HG03108 (cell line): ENCODE results near the gene HOXA10.

Experiments
- ATAC-seq: cut with Tn5 transposase; IDR thresholded peaks from one replicate; pipeline ENCODE4 v1.9.1; 2021; ENCODE audit warnings: moderate library complexity; ENCODE audit not compliant: unreplicated experiment

The HOXA10 gene

DNA sequence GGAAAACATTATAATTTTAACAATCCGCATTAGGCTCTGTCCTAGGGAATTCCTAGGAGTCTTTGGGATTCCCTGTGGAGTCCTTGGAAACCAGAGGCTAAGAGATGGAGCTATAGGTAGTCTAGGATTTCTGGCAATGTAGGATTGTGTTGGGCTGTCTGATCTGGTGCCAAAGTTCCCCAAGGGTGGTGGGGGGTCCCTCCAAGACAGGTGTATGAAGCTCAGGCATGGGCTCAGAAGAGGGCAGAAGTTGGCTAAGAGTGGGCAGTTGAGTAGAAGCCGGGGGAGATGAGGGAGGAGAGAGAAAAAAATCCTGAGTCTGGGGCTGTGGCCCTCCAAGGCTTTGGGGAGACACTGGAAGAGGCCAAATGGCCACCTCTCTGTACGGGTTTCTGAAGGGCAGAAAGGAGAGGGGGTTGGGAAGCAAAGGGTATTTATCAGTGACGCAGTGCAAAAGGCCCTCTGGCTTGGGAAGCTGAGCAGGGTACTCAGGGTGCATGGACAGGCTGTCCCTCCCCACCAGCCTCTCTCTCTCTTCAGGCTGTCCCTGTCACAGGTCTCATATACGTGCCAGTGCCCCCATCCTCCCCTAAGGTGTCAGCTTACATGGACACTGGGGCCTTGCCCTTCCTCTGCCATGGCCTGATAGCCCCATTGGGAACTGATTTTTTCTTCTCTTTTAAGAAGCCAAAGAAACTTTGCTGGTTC lies 27.5 kb downstream of the HOXA10 start:
- no peak for ATAC-seq

DNA sequence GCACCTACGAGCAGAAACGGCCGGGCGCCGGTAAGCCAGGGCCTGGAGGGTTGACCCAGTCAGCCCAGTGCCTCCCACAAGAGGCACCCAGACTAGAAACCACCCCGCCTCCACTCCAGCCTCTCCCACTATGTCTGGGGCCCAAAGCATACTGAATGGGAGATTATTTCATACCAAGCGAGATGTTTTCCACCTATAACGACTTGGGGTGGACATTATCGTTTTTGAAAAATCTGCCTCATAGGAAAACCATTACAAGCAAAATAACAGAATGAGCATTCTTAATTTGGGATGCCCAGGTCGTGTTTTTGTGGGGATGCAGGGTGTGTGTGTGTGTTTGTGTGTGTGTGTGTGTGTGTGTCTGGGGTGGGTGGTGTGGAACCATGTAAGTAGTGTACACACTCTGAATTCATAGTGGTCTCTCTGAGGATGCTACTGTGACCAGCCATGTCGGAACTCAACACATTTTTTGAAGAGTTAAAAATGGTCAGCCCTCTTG lies 28.2 kb downstream of the HOXA10 start:
- ATAC-seq: no peak

DNA sequence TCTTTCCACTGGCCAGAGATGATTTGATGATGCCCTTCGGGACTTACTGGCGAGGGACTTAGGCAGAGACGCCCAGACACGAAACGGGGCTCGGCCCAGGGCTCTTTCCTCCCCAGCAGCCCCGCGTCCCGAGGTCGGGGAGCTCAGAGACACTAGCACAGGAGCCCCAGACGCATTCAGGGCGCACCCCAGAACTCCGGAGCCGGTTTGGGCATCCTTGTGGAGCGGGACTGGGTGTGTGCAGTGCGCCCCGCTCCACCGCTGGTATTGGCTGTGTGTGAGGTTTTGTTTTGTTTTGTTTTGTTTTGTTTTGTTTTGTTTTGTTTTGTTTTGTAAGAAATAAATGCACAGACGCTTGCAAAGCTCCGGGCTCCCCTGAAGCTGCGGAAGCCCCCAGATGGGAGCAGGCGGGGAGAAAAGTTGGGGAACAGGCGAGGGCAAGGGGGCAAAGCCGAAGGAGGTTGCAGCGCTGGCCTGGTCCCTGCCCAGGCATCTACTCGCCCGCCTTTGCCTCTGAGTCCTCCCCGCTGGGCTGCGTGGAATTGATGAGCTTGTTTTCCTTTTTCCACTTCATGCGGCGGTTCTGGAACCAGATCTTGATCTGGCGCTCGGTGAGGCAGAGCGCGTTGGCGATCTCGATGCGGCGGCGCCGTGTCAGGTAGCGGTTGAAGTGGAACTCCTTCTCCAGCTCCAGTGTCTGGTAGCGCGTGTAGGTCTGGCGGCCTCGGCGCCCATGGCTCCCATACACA lies 28.8 kb downstream of the HOXA10 start:
- ATAC-seq: no peak

DNA sequence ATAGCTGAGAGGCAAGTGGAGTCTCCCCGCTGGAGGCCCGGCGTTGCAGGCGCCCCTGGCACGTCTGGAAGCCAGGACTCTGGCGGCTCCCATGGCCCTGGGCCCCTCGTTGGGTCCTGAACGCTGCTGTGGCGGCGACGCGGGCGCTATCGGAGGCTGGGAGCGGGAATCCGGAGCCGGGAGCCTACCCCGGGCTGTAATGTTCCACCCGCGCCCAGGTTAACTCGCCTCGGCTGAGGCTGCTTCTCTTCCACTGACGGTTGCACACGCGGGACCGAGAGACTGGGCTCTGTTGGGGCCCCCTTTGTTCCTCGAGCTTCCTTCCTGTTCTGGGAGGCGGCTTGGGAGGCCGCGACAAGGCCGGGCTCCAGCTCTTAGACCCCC lies 29.3 kb downstream of the HOXA10 start:
- ATAC-seq: no peak

DNA sequence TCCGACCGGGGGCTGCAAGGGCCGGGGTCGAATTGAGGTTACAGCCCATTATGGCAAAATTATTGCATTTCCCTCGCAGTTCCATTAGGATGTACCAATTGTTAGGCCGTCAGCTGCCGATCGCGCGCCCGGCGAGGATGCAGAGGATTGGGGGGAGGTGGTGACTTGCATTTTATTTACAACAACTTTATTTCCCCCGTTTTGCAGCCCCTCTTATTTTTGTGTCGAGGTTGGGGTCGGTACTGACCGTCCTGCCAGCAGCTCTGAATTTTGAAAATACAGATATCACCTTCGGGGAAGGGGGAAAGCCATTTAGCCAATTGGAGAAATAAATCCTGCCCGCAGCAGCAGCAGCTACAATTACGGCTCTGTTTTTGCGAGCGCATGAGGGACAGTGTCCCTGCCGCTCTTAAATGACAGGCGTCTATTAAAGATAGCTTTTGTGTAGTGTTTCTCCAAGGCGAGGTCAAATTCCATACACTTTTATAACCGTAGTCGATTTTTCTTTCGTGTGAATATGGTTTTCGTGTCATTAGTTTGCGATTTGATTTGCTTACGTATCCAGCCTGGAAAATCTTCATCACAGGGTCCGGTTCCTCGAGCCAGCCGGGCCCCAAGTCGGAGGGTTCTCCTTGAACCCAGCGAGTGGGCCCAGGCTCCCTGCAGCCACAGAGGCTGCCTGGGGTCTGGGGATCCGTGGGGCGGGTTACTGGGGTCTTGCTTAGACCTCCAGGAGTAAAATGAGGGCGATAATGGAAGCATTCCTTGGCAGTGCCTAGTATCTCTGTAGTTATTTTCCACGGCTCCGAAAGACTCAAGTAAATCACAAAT lies 30.0 kb downstream of the HOXA10 start:
- no peak for ATAC-seq

DNA sequence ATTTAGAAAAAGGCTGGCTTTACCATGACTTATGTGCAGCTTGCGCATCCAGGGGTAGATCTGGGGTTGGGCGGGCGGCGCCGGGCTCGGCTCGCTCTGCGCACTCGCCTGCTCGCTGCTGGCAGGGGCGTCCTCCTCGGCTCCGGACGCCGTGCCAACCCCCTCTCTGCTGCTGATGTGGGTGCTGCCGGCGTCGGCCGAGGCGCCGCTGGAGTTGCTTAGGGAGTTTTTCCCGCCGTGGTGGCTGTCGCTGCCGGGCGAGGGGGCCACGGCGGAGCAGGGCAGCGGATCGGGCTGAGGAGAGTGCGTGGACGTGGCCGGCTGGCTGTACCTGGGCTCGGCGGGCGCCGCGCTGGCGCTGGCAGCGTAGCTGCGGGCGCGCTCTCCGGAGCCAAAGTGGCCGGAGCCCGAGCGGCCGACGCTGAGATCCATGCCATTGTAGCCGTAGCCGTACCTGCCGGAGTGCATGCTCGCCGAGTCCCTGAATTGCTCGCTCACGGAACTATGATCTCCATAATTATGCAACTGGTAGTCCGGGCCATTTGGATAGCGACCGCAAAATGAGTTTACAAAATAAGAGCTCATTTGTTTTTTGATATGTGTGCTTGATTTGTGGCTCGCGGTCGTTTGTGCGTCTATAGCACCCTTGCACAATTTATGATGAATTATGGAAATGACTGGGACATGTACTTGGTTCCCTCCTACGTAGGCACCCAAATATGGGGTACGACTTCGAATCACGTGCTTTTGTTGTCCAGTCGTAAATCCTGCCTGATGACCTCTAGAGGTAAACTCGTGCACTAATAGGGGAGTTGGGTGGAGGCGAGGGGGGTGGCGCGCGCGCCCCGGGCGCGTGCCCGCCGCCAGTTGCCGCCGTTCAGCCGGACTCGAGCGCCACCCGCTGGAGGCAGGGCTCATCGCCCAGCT lies 30.8 kb downstream of the HOXA10 start, which contains the start of gene HOXA5:
Gene HOXA5, minus strand, starts transcription at position 659 of the 927 bp plus-strand sequence. Its CDS starts 74 bp downstream, at position 585.
- no peak for ATAC-seq

DNA sequence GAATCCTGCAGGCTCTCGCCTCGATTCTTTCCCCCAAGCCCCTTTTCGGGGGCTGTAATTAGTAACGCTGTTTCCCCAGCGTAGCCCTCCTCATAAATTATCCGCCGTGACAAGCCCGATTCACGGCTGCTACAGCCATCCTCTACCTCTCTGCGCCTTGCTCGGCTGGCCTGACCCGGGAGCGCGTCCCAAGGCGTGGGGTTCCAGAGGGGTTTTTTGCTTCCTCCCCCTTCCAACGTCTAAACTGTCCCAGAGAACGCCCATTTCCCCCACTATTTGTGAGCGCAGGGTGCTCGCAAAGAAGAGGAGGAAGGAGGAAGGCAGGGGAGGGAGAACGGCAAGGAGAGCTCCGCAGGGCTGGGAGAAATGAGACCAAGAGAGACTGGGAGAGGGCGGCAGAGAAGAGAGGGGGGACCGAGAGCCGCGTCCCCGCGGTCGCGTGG lies 31.5 kb downstream of the HOXA10 start:
- no peak for ATAC-seq

DNA sequence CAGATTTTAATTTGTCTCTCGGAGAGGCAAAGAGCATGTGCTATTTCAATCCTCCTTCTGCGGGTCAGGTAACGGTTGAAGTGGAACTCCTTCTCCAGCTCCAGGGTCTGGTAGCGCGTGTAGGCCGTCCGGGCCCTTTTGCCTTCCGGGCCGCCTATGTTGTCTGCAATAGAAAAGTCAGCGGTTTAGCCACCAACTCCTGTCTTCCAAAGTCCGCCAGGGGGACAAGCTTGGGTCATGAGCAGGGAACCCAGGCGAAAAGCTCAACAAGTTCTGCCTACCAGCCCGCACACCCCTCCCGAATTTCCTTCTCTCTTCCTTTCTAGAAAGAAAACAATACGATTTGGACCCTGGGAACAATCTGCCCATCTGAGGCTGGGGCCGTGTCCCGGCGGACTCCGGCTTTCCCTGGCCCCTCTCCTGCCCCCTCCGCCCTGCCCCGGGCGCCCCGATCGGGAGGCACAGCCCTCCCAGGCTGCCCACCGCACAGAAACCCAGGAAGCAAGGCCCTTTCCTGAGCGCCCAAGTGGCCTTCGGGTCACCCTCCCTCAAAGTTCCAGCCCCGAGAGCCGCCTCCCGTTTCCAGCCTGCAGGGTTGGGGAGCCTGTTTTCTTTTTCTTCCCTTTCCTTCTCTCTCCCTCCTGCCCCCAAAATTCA lies 32.1 kb downstream of the HOXA10 start:
- ATAC-seq: no peak

DNA sequence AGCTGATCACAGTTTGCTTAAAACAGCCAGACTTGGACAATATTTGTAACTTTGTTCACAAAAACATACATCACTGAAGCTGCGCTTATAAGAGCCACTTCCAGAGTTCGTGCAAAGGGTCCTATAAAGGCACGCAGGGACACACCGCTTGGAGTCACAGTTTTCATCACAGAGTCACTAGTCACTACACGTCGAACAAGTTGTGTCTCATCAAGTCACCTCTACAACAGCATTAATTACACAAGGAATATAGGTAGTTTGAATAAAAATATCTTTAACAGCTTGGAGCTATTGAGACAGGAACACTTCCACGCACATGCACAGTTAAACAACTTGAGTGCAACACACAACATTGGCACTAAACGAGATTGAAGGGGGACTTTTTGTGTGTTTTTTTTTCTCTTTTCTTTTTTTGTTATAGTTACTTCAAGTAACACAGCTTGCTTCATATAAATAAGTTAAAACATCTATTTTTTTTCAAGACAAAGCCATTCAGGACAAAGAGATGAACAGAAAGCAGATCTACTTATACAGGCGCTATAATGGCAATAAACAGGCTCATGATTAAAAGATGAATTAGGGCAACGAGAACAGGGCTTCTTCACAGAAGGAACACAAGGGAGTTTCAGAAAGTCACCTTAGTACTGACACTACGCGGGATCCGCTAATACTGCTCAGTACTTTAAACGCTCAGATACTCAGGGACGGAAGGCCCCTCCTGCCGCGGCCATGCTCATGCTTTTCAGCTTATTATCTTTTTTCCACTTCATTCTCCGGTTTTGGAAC lies 32.8 kb downstream of the HOXA10 start:
- no peak for ATAC-seq

DNA sequence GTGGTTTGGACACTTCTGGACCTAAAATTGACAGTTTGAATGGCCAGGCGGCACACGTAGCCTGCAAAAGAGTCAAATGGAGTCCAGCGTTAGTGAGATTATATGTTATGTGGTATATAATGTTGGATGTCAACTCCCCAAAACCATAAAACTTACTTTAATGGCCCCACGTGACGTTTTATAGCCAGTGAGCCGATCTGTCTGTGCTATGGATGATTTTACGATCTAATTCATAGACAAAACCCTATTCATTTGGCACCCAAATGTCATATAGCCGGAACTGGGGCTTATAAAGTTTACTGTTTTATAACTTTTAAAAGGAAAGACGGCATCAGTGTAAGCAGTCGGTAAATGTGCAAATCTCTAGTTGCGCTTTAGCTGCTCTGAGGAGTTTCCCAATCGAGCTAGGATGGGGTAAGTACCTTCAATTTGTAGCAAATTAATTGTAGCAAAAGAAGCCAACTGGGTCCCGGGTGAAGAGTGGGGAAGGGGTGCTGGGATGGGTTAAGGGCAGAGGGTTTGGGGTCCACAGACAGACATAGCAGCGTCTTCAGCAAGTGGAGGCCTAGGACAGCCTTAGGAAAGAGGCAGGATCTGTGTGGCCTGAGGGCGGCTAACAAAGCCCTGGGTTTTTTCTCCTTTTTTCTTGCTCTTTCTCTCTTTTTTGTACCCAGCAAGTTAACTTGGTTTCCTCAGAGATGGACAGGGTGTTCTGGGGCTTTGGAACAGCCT lies 33.8 kb downstream of the HOXA10 start:
- no peak for ATAC-seq

DNA sequence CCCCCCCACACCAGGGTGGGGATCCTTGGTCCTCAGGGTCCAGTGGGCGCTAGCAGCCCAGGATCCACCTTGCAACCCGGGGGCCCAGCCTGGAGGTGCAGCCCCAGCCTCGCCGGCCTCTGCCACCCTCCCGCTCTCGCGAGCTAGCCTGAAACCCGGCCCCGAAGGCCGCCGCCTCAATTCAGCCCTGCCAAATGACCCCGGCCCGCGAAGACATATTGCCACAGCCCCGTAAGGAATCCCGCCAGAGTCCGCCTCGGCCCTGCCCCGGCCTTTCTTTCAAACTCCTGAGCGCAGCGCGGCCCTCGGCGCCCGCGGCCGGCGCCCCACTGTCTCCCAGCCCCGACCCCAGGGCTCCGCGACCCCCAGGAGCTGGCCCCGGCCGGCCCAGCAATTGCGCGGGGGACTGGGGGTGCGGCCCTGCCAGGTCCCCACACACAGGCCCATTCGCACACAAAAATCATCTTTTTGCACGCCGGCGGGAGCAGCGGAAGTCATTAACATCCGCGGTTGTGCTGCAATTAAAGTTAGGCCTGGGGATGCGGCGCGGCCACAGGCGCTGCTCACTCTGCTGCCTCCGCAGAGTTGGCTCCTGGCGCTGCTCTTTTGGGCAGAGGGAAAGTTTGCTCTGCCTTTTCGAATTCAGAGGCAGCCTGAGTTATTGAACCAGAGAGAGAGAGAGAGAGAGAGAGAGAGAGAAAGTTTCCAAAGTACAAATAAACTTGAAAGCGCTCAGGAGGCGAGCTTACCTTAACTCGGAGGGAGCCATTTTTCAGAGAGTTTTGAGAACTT lies 34.6 kb downstream of the HOXA10 start:
- no peak for ATAC-seq

DNA sequence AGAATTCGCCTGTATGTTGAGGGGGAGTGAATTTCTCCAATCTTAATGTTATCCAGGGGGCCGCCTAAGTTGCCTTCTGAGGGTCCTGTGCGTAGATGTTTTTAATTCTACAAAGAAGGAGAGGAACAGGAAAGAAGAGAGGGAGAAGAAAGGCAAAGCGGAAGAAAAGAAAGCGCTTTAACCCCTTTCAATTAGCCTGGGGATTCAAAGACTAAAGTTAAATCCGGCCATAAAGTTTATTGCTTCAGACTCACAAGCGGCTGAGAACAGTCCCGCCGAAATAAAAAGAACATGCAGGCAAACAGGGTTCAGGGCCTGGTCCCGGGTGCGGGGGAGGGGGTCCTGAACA lies 35.2 kb downstream of the HOXA10 start:
- no peak for ATAC-seq

DNA sequence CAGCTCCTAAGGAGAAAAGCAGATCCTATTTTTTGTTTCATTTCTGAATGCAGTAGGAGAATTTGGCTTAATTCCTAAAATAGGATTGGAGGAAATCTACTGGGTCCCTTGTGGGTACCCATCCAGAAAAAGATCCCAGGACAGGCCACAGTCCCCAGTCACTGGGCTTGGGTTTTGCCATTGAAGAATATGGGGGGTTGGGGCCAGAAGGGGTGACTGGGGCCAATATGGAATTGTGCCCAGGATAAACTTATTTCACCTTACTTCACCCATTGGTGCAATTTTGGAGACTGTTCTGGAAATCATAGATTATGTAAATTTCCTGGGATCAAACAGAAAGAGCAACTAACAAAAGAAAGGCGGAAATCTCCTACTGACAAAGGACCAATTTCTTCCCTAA lies 35.6 kb downstream of the HOXA10 start:
- no peak for ATAC-seq

DNA sequence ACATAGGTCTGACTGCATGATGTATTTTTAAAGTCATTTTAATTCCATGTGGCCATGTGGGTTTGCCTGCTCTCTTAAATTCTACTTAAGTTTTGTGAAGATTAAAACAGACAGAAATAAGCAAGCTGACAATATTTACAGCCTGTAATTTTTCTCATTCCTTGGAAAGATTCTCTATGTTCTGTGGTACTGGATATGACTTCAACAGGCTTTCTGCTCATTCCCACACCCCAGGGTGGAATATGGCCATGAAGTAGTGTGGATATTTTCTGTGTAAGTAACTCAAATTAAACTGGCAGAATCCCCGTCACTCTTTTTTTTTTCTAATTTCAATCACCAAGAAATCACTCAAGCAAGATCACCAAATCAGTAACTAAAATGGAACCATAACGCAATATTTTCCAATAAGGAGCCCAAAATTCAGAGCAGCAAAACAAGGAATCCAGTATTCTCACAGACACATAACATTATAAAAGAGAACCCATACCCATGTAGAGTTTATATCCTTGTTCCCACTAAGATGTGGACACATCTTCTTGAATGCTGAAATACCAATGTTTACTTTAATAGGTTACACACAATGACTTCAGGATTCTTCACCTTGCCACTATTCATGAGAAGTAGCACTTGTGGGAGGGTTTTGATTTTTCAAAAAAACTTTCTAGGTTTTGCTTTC lies 36.3 kb downstream of the HOXA10 start:
- ATAC-seq: no peak

DNA sequence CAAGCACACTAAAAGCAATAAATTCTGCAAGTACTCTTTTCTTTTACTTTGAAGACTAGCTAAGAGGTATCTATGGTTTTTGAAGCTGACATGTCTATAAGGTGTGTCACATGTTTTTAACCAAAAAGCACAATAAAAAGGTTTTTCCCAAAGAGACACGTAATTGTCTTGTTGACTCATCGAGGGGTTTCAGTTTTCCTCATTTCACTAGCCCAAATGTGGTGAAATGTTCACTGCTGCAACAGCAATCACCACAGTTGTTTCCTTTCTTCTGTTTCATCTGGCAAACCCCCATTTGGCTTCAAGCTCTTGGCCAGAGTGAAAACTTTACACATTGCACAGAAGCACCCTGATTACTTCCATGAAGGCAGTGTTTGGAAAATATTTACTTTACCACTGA lies 39.7 kb downstream of the HOXA10 start:
- peak; percentile 49 for ATAC-seq

DNA sequence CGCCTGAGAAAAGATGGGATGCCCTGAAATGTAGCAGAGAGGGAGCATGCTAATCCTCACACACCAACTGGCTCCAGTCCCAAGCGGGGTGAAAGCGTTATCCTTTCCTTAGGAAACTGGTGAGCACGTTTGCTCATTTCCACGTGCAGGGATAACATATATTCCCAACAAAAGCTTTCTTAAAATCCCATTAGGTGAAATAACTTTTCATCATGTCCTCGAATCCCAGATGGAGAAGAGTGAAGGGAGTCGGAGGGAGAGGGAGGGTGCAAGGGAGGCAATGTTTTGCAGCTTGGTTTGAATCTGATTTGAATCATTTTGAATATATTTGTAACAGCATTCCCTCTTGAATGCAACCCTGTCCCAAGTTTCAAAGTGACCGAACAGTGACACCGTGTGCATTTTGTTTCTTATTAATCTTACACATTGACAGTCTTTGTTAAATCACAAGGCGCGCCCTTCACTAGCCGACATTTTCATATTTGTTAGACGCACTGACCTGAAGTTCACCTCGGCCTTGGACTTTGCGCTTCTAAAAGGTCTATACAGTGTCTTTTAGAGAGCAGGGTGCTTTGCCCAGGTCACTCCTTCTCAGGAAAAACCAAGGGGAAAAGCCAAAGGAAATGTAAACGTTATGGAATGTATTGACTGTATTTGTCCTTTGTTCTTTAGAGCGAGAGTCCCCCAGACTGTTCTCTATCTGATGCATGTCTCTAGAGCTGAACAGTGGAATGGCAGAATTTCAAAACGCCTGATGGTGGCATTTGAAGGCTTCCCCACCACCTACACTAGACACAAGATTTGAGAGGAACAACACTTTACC lies 40.5 kb downstream of the HOXA10 start:
- ATAC-seq: no peak
